Suppressor macrophage (primary cell): Measurements from ENCODE around the gene MYBBP1A.

Source experiments
- DNase-seq, 4 experiments: peaks; one replicate each; pipeline ENCODE4 v3.0.0-alpha.2; 2020 to 2022

The MYBBP1A gene

DNA sequence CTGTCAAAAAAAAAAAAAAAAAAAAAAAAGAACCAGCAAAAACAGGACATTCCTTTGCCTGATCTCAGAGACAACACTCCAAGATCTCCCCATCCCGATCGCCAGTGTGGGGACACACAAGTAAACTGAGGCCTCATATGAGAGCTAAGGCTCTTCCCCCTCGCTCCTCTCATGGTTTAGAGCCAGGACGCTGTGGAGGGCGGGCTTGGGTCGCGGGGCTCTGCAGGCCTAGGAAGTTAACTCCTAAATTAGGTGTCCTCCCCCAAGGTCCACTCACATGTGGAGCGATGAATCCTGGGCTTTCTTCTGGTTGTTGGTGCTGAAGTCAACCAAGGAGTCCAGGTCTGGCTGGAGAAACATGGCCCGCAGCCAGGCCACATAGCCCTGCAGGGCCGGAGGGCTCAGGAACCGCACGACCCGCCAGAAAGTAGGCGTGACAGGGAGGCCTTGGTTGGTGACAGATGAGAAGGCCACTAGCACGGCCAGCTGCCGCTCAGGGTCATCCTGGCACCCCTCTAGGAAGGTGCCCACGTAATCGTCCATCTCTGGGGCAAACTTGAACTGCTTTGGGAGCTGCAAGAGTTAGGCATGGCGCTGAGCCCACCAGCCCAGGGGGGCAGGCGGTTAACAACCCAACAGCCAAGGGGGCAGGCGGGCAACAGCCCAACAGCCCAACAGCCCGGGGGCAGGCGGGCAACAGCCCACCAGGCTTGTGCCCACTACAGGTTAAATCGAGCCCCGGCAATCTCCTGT lies 5.2 kb downstream of the MYBBP1A start:
- no peak for DNase-seq

DNA sequence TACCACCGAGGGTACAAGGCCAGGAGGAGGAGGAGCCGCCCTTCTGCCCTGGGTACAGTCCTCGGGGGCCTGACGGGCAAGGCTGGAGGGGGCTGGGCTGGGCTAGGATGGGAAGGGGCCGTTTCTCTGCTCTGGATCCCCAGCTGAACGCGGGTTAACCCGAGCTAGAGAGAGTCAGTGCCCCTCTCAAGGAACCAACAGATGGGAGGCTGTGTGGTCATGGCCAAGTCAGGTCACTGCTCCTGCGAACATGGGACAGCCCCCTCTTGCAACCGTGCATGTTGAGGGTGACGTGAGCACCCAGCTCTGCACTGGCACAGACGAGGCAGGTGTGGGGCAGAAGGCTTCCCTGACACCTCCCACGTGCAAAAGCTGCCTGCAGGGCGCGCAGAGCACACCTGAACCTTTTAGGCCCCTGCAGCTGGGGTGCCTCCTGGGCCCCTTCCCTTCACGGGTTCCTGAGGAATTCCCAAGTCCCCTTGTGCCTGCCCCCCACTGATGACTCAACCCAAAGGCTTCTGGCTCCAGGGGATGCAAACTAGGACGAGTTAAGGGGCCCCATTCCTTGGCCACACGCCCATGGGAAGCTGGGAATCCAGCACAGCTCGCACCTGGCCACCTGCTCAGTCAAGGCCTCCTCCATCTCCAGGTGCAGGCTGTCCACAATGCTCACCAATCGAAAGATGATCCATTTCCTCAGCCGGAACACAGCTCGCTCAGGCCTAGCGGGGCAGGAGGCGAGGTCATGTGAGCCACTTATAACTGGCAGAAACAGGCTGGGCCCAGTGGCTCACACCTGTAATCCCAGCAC lies 6.3 kb downstream of the MYBBP1A start:
- no peak for DNase-seq

DNA sequence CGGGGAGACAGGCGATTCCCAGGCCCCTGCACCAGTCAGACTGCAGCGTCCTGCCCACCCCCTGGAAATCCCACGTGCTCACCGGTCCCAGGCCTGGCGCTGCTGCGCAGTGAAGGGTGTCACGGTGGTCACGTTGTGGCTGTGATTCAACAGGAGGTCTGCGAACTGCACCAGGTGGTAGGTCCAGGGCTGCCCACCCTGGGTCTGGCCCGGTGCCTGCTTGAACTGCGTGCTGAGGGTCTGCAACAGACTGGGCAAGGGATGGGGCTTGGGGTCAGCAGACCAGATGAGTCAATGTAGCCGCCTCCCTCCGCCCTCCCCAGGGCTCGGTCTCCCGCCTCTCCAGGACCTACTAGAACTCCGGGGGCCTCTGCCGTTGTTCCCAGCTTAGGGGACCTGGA lies 7.1 kb downstream of the MYBBP1A start:
- DNase-seq = no peak

DNA sequence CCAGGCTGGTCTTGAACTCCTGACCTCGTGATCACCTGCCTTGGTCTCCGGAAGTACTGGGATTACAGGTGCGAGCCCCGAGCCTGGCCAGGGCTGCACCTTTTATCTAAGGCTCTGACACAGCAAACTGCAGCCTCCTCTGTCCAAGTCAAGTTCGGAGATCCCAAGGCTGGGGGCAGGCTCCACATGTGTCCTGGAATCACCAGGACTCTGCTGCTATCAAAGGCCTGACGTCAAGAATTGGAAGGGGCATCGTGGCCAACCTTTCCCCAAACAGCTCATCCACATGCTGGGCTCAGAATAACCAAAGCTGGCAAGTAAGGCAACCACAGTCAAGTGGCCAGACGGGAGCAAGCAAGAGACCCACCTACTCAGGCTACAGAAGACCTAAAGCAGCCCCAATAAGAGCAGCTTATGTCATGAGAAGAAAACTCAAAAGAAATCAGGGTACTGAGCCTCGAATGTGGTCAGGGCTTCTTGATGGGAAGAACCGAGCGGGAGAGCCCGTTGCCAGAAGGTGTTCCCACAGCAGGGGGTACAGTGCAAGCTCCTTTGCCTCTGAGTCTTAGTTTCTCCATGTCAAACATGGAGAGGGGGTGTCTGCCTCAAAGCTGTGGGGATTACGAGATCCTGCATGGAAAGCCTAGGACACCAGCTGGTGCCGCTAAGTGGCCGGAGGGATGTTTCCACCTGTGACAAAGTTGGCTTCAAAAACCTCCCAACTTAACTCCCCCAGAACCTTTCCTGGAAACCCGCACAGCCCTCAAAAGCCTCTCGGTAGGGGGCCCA lies 7.9 kb downstream of the MYBBP1A start:
- DNase-seq = no peak

DNA sequence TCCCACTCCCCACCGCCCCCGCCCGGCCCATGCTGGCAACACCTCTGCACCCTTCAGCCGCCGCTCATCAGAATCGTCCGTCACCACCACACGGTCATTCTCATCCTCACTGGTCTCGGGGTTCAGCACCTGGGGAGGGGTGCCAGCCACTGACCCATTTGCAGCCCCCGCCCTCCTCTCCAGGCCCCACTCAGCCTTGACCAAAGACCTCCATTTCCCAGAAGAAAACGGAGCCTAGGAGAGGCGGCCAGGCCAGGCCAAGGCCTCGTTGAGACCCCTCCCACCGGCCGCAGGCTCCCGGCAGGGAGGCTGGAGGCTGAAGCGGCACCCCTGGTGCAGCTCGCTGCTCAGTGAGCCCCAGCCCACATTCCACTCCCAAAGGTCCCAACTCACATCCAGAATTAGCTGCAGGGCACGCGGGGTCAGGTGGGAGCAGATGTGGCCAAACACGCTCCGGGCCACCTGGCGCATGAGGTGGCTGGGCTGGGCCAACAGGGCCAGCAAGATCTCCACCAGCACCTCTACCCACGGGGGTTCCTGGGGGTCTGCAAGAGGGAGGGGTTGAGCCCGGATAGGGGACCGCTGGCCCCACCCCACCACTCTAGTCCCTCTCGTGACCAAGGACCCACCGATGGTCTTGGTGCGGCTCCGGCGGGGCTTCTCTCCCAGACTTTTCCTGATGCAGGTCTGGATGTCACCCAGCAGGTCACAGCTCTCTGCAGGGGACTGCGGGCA lies 9.8 kb downstream of the MYBBP1A start:
- no peak for DNase-seq

DNA sequence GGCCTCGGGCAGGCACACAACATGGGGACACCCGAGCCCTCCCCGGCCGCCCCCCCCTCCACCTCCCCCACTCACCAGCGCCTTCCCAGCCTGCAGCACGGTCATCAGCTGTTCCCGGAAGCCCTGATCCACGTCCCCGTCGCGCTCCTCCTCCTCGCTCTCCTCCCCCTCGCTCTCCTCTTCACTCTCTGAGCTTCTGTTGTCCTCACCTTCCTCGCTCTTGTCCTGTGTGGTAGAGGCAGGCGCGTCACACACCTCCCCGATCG lies 10.3 kb downstream of the MYBBP1A start:
- DNase-seq = no peak

DNA sequence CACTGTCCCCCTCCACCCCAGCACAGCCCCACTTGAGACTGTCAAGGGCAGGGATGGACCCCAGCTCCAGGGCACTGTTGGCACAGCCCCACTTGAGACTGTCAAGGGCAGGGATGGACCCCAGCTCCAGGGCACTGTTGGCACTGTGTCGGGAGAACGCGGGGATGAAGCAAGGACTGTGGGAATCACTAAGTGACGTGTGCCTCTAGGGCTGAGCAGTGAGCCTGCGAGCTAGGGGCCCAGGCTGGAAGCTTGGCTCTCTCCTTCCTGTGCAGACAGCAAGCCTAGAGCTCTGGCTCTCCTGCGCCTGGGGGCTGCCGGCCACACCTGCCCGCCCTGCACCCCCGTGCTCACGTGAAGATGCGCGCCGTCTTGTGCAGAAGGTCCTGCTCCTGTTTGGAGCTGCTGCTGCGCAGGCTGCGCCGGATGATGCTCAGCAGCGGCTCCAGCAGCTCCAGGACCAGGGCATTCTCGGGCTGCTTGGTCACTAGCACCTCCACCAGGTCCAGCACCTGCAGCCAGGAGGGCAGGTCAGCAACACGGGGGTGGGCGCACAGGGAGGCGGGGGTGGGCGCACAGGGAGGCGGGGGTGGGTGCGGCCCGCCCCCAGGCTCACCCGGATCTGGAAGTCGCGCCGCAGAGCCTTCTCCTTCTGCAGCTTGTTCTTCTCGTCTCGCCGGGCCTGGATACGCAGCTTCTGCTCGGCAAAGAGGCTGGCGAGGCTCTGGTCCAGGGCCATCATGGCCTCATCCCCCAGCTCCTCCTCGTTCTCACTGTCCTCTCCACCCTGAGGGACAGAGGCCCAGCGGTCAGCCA lies 10.8 kb downstream of the MYBBP1A start:
- no peak for DNase-seq

DNA sequence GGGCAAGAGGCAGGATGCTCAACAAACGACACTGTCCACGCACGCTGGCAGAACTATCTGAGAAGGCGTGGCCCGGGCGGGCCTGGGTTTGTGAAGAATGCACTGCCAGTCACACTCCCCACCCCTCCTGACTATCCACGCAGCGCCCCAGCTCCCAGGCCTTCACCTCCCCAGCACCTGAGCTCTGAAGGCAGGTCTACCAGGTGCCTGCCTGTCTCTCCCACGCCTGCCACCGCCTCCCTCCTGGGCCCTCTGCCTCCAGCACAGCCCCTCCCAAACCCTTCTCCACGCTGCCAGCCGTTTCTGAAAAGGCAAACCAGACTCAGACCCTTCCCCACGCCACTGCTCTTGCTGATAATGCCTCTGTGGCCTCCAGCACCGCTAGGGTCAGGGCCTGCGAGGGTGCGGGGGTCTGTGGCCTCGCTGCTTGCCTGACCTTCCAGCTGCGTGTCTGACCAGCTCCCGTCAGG lies 11.6 kb downstream of the MYBBP1A start:
- DNase-seq = no peak

DNA sequence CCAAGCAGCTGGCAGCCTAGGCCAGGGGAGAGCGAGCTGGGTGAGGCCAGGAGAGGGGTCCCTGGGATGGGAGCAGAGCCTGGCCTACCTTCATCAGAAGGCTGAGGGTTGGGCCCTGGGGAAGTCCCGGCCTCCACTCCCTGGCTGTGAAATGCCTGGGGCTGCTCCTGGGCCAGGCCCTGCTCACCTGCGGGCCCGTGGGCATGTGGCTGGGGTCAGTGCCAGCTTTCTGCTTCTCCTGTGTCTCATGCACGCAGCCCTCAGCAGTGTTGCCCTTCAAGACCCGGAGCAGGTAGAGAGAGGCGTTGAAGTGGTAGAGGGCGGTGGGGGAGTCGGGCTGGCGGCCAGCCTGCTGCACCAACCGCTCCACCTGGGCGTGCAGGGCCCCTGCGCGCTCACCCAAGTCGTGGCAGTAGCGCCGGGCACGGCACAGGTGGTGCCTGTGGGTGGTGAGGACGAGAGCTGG lies 12.4 kb downstream of the MYBBP1A start:
- DNase-seq = no peak

DNA sequence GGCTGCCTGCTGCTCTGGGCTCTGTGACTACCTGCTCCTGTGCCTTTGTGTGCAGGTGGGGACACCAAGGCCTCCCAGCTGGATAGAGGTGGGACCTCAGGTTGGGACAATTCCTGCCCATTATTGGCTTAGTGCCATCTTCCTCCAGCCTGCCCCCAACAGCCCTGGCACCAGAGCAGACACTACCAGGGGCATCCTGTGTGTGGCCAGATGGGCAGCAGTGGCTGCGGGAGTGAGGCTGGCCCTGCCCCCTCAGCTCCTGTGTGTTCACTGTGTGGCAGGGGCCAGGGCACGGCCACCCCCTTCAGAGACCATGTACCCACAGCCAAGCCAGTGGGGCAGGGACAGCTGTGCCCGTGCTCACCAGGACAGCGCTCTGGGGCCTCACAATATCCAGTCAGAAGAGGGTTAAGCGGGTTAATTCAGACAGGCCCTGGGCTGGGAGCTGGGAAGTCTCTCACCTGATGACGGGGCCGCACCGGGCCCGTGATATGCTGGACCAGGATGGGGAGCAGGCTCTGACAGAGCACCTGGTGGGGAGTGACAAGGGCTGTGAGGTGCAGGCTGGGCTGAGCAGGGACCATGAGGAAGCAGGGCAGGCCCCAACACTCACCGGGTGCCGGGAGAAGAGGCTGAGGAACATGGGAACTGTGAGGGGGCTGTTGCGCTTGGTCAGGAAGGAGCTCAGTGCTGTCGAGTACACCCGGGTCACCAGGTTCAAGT lies 13.0 kb downstream of the MYBBP1A start:
- no peak for DNase-seq

DNA sequence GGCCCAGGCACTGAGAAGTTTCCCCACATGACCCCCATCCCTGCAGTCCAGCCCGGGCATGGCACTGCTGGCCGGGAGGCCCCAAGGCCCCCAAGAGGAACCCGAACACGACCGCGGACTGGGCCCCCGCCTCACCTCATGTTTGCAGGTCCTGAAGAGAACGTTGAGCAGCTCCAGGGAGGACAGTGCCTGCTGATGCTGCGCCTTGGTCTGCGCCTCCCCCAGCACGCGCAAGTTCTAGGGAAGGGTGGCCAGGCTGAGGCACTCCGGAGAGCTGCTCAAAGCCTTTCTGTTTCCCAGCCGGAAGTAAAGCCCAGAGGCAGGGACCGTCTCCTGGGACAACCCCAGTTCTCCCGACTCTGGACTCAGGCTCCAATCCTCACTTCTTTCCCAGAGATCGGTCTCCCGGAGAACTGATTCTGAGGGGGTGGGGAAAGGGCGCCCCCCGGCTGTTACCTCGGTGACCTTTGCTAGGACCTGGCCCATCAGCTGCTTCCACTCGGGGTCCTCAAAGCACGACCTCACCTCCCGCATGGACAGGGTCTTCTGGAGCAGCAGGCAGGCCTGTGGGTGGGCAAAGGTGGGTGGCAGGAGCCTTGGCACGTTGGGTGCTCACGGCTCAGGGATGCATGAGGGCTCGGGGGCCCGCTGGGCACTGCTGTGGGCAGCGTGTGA lies 13.7 kb downstream of the MYBBP1A start:
- no peak for DNase-seq

DNA sequence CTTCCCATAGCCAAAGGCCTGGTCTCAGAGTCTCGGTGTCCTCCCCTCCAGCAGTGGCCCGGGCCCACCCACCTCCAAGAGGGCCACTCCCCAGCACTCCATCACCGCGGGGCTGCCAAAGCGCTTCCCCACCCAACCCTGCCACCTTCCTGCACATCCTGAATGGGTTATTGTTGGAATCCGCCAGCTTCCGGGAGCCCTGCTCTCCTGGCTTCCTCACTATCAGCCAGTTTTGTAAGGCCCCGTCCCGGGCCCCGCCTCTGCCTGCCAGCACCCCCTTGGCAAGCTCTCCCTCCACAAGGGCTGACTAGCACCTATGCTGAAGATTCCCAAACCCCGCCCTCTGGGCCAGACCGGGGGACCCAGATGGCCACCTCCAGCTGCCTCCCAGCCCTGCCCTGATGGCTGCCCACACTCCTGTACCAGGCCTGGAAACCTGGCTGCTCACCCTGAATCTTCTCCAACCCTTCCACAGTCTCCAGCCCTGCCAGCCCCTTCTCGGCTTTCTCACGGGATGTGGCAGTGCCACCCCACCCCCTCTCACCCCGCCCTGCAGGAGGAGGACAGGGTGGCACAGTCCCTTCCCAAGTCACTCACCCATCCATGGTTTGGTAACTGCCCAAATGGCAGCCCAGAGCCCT lies 14.4 kb downstream of the MYBBP1A start:
- no peak for DNase-seq

DNA sequence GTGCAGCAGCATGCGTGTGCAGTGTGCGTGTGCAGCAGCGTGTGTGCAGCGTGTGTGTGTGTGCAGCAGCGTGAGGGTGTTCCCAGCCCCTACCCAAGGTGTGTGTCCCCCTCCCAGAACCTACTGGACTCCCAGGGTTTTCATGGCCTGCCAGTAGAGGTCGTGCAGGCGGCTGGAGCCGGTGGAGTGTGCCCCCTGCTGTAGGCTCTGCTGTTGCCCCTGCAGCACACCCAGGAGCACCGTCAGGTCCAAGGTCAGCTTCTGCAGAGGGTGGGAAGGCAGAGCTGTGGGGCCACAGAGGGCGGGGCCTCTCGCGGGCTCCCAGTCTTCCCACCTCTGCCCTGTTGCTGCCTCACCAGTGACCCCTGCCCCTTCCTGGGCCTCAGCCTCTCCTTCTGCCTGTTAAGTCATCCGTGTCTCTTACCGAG lies 14.9 kb downstream of the MYBBP1A start:
- DNase-seq = peak in 2 of 4 experiments; percentile 24 to 49

DNA sequence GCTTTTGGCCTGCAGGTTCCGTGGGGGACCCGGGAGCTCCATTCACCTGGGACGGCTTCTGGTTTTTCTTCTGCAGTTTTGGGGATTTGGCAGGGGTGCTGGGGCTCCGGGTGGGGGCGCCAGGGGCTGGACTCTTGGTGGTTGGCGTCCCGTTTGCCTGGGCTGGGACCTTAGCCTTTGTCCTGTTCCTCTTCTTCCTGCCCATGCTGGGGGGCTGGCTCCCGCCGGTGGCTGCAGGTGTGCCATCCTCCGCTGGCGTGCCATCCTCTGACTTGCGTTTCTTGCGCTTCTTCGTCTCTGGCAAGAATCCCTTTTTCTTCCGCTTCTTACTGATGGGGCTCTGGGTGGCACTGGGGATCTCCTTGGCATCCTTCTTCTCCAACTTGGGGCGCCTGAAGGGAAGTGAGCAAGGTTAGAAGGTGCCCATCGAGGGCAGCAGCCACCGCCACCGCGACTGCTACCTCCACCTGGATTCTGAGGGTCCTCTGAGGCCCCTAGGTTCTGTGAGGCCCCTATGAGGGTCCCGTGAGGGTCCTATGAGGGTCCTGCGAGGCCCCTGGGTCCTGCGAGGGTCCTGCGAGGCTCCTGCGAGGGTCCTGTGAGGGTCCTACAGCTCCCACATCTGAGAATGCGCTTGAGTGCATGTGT lies 15.5 kb downstream of the MYBBP1A start:
- no peak for DNase-seq

DNA sequence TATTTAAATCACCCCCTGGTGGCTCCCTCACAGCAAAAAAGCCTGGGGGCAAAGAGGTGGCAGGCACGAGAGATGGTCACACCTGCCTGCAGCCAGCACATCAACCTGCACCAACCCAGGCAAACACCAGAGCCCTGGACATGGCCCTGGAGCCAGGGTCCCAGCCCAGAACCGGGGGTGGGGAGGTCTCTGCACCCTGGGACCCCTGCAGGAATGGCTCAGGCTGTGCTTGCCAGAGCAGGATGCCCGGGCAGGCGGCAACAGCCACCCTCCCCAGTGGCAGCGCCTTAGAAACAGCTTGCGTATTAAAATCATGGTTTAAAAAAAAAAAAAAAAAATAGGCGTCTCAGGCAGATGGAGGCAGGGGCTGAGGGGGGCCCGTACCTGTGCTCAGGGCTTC lies 16.2 kb downstream of the MYBBP1A start:
- no peak for DNase-seq

DNA sequence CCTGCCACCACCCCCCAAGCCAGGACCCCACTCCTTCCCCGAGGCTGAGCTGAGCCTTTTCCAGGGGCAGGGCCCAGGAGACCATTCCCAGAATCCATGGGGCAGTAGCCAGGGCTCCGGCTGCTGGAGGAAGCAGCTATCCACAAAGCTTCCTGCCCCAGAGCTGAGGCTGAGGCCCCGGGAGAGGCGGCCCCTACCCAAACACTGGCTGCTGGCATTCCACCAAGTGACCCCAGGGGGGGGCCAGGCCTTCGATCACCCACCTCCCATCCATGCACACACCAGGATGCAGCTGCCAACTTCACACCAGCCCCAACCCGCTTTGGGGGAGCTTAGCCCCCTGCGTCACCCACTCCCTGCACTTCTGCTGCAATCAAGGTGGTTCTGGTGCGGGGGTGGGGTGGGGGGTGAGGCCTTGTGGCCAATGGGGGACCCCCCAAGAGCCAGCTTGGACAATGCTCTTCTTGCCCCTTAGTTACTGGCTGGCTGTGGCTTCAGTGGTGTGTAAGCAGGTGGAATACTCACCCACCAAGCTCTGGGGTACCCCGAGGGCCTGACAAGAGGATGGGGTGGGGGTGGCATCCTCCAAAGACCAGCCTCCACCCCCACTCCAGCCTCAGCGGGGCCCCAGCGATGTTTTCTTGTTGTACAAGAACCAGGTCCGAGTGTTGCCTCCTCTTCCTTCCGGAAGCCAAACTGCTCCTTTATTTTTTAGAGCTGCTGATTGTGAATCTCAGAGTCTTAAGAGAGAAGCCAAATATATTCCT lies 16.8 kb downstream of the MYBBP1A start:
- DNase-seq = no peak

DNA sequence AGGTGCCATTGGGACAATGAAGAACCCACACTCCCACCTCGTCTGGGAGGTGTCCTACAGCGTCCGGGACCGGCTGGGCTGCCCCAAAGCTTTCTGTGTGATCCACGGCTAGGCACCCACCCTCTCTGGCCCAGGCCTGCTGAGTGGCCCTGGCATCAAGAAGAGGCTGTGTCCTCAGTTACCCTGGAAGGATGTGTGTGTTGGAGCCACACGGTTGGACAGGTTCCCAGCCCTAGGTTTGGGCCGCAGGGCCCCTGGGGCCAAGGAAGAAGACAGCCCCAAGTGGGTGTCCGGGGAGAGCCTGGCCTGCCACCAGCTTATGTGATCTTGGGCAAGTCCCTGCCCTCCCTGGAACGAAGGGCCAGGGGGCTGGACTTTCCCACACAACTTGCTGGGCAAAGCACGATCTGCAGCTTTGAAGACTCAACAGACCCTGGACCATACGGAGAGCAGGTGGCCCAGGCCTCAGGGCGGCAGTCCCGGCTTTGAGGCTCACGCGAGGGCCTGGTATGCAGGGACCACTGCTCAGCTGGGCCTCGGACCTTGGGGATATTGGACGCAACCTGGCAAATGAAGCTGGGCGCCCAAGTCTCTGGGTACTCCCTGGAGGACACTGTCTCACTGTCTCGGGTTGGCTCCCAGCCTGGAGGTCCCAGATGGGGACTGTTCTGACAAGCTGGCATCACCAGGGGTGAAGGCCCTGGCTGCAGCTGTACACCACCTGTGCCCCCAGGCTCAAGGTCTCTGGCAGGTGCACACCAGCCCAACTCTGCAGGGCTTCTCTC lies 17.5 kb downstream of the MYBBP1A start:
- no peak for DNase-seq
